HS-27A (cell line): ENCODE measurements around the gene FBXW4.

Source experiments
- DNase-seq: peaks from one replicate; pipeline ENCODE4 v3.0.0-alpha.2; 2012; ENCODE audit warnings: low read depth, missing footprints

The FBXW4 gene

GRCh38 chr10:101566333-101567164, 128.4 kb downstream of the FBXW4 start:
- DNase-seq, result no peak

GRCh38 chr10:101565936-101566332, 129.0 kb downstream of the FBXW4 start:
- DNase-seq, result no peak

GRCh38 chr10:101565370-101565900, 129.5 kb downstream of the FBXW4 start:
- no peak for DNase-seq

- DNase-seq, result no peak
Observed at GRCh38 chr10:101564490-101564991, 130.4 kb downstream of the FBXW4 start.

- DNase-seq, result no peak
Observed at GRCh38 chr10:101563497-101564040, 131.4 kb downstream of the FBXW4 start.

GRCh38 chr10:101563007-101563406, 132.0 kb downstream of the FBXW4 start:
- no peak for DNase-seq

GRCh38 chr10:101562231-101562630, 132.7 kb downstream of the FBXW4 start:
- DNase-seq, result no peak

- DNase-seq, result no peak
Observed at GRCh38 chr10:101561068-101561915, 133.7 kb downstream of the FBXW4 start.
